ENCODE measurements around the gene PTGES3.

GRCh38 chr12:56724972-56725722, 37.1 kb upstream of the PTGES3 start, which contains the start of gene NACA:
- no peak for TF ChIP-seq CTCF (IDR thresholded peaks at IDR 0.05)
- TF ChIP-seq POLR2A (IDR thresholded peaks at IDR 0.05) = peak; percentile 96
